ENCODE data around the gene MEGF9.

Gene MEGF9

GRCh38 chr9:120705174-120705573 is 9.1 kb downstream of the MEGF9 start:
- no peak for DNase-seq (ENCODE audit: low read depth in 2 of 2)

- no peak for DNase-seq (ENCODE audit: low read depth in 2 of 2)
These were observed 12.2 kb downstream of the MEGF9 start for GRCh38 chr9:120702075-120702474.

GRCh38 chr9:120701248-120701647 is 13.0 kb downstream of the MEGF9 start:
- no peak for DNase-seq (ENCODE audit: low read depth in 2 of 2)

GRCh38 chr9:120698766-120699165 is 15.5 kb downstream of the MEGF9 start:
- no peak for DNase-seq (ENCODE audit: low read depth in 2 of 2)

GRCh38 chr9:120697448-120697847 is 16.8 kb downstream of the MEGF9 start:
- no peak for DNase-seq (ENCODE audit: low read depth in 2 of 2)

GRCh38 chr9:120696551-120697230 is 17.6 kb downstream of the MEGF9 start:
- no peak for DNase-seq (ENCODE audit: low read depth in 2 of 2)

- DNase-seq (ENCODE audit: low read depth in 2 of 2), result no peak
These were observed 19.7 kb downstream of the MEGF9 start for GRCh38 chr9:120694559-120694958.

- no peak for DNase-seq (ENCODE audit: low read depth in 2 of 2)
These were observed 20.6 kb downstream of the MEGF9 start for GRCh38 chr9:120693700-120694008.

- DNase-seq (ENCODE audit: low read depth in 2 of 2), result no peak
These were observed 21.2 kb downstream of the MEGF9 start for GRCh38 chr9:120692901-120693699.

GRCh38 chr9:120690372-120690771 is 23.9 kb downstream of the MEGF9 start:
- no peak for DNase-seq (ENCODE audit: low read depth in 2 of 2)

- DNase-seq (ENCODE audit: low read depth in 2 of 2), result no peak
These were observed 24.4 kb downstream of the MEGF9 start for GRCh38 chr9:120689860-120690259.

GRCh38 chr9:120688758-120689157 is 25.5 kb downstream of the MEGF9 start:
- no peak for DNase-seq (ENCODE audit: low read depth in 2 of 2)

GRCh38 chr9:120683150-120683549 is 31.1 kb downstream of the MEGF9 start:
- DNase-seq (ENCODE audit: low read depth in 2 of 2), result no peak

GRCh38 chr9:120681121-120681520 is 33.1 kb downstream of the MEGF9 start:
- DNase-seq (ENCODE audit: low read depth in 2 of 2), result no peak

- DNase-seq (ENCODE audit: low read depth in 2 of 2), result no peak
These were observed 33.7 kb downstream of the MEGF9 start for GRCh38 chr9:120680579-120680978.

GRCh38 chr9:120680161-120680560 is 34.1 kb downstream of the MEGF9 start:
- no peak for DNase-seq (ENCODE audit: low read depth in 2 of 2)

GRCh38 chr9:120677965-120678364 is 36.3 kb downstream of the MEGF9 start:
- no peak for DNase-seq (ENCODE audit: low read depth in 2 of 2)

GRCh38 chr9:120676767-120677402 is 37.4 kb downstream of the MEGF9 start:
- no peak for DNase-seq (ENCODE audit: low read depth in 2 of 2)

- DNase-seq (ENCODE audit: low read depth in 2 of 2), result no peak
These were observed 45.9 kb downstream of the MEGF9 start for GRCh38 chr9:120668399-120668798.

GRCh38 chr9:120663950-120664349 is 50.3 kb downstream of the MEGF9 start:
- no peak for DNase-seq (ENCODE audit: low read depth in 2 of 2)

GRCh38 chr9:120663380-120663779 is 50.9 kb downstream of the MEGF9 start:
- DNase-seq (ENCODE audit: low read depth in 2 of 2), result no peak

GRCh38 chr9:120662513-120662912 is 51.8 kb downstream of the MEGF9 start:
- DNase-seq (ENCODE audit: low read depth in 2 of 2), result no peak

GRCh38 chr9:120659676-120660075 is 54.6 kb downstream of the MEGF9 start:
- no peak for DNase-seq (ENCODE audit: low read depth in 2 of 2)

Data from stimulated activated CD4-positive, alpha-beta T cell treated with anti-CD3 and anti-CD28 coated beads, Interleukin-1b, Interleukin-23, amount 100 ng/mL, for 4 hours (primary cell).